Measurements from ENCODE around the gene SHD.

- TF ChIP-seq CTCF (IDR thresholded peaks at IDR 0.05) (no peak), POLR2A (IDR thresholded peaks at IDR 0.05) (no peak)
These were observed 20.9 kb upstream of the SHD start for GRCh38 chr19:4258181-4258580.

Measured in body of pancreas (tissue), 4 donors.